PFSK-1 (cell line): ENCODE data around the gene GPATCH2L.

Experiments used
- FOXP2 ChIP-seq: optimal IDR thresholded peaks from 2 replicates; pipeline ENCODE3; 2011; ENCODE audit warnings: borderline replicate concordance, control low read depth, inconsistent platforms; ENCODE audit not compliant: insufficient read depth; ENCODE audit errors: extremely low read length, extremely low read depth
- POLR2AphosphoS5 ChIP-seq: IDR thresholded peaks from 2 replicates; pipeline ENCODE4 v1.6.1; 2012; ENCODE audit warnings: low read depth, mild to moderate bottlenecking, control low read depth, low read length, moderate library complexity
- SIN3A ChIP-seq: IDR thresholded peaks from 2 replicates; pipeline ENCODE4 v1.6.1; 2012; ENCODE audit warnings: mild to moderate bottlenecking, low read length, moderate library complexity, borderline replicate concordance; ENCODE audit not compliant: insufficient read depth
- TAF1 ChIP-seq: IDR thresholded peaks from 2 replicates; pipeline ENCODE4 v1.6.1; 2012; ENCODE audit warnings: low read length, control low read depth, borderline replicate concordance; ENCODE audit not compliant: insufficient read depth
- TF ChIP-seq, protein P1 (sequence below), 2 experiments: IDR thresholded peaks; 2 replicates each; pipeline versions ENCODE4 v1.6.1 to v1.8.0; 2011 to 2012; ENCODE audit warnings: low read depth in 2 of 2, low read length in 2 of 2, control low read depth in 1 of 2, inconsistent platforms in 1 of 2, mild to moderate bottlenecking in 1 of 2, moderate library complexity in 1 of 2; ENCODE audit not compliant: insufficient read depth in 1 of 2

DNA sequence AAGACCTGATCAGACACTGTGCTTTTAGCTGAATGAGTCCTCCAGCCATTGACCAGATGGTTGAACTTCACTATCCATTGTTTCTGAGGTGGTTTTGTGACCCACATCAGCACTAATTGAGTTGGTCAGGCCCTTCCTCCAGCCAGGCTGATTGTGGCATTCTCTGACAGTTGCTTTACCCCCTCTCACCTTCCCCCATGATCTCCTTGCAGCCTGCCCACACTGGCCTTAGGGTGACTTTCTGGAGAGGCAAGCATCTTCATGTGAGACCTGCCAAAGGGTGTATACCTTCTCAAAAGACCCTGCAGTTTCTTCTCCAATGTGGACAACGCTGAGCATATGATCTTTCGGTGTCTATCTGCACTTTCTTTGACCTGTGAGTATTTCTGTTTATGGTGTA lies 83.9 kb downstream of the GPATCH2L start:
- TF ChIP-seq POLR2AphosphoS5 (no peak), TAF1 (no peak), SIN3A (no peak), FOXP2 (no peak)
- TF ChIP-seq, protein P1, sequence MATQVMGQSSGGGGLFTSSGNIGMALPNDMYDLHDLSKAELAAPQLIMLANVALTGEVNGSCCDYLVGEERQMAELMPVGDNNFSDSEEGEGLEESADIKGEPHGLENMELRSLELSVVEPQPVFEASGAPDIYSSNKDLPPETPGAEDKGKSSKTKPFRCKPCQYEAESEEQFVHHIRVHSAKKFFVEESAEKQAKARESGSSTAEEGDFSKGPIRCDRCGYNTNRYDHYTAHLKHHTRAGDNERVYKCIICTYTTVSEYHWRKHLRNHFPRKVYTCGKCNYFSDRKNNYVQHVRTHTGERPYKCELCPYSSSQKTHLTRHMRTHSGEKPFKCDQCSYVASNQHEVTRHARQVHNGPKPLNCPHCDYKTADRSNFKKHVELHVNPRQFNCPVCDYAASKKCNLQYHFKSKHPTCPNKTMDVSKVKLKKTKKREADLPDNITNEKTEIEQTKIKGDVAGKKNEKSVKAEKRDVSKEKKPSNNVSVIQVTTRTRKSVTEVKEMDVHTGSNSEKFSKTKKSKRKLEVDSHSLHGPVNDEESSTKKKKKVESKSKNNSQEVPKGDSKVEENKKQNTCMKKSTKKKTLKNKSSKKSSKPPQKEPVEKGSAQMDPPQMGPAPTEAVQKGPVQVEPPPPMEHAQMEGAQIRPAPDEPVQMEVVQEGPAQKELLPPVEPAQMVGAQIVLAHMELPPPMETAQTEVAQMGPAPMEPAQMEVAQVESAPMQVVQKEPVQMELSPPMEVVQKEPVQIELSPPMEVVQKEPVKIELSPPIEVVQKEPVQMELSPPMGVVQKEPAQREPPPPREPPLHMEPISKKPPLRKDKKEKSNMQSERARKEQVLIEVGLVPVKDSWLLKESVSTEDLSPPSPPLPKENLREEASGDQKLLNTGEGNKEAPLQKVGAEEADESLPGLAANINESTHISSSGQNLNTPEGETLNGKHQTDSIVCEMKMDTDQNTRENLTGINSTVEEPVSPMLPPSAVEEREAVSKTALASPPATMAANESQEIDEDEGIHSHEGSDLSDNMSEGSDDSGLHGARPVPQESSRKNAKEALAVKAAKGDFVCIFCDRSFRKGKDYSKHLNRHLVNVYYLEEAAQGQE (IDR thresholded peaks at IDR 0.05; ENCODE audit: insufficient read depth in 1 of 2, low read depth in 2 of 2, low read length in 2 of 2) = no peak
